ENCODE data around the gene SERINC2.
"Not testable (repeated sequence)": the region's sequence is repeated elsewhere in the genome, so short reads cannot be mapped to it uniquely, and the experiment has no call there.

SERINC2 gene

GRCh38 chr1:31386576-31387243 lies 26.3 kb upstream of the SERINC2 start:
- DNase-seq: not testable (repeated sequence)

- no peak for DNase-seq
These were observed 25.4 kb upstream of the SERINC2 start for GRCh38 chr1:31387612-31388011.

GRCh38 chr1:31389616-31390015 lies 23.4 kb upstream of the SERINC2 start:
- no peak for DNase-seq

GRCh38 chr1:31390071-31390470 lies 22.9 kb upstream of the SERINC2 start:
- DNase-seq: no peak

GRCh38 chr1:31393463-31393862 lies 19.6 kb upstream of the SERINC2 start:
- DNase-seq: no peak

- DNase-seq: peak; percentile 78
These were observed 18.3 kb upstream of the SERINC2 start for GRCh38 chr1:31394584-31395193.

GRCh38 chr1:31396633-31397351 lies 16.2 kb upstream of the SERINC2 start:
- DNase-seq: no peak

GRCh38 chr1:31397360-31398095 lies 15.5 kb upstream of the SERINC2 start:
- DNase-seq: no peak

GRCh38 chr1:31398246-31398645 lies 14.8 kb upstream of the SERINC2 start:
- DNase-seq: no peak

GRCh38 chr1:31399976-31400375 lies 13.0 kb upstream of the SERINC2 start:
- no peak for DNase-seq

GRCh38 chr1:31400393-31400792 lies 12.6 kb upstream of the SERINC2 start:
- DNase-seq: no peak

- DNase-seq: no peak
These were observed 11.8 kb upstream of the SERINC2 start for GRCh38 chr1:31401241-31401640.

GRCh38 chr1:31405578-31406245 lies 7.3 kb upstream of the SERINC2 start:
- no peak for DNase-seq

GRCh38 chr1:31407029-31407626 lies 5.9 kb upstream of the SERINC2 start:
- DNase-seq: no peak

- DNase-seq: no peak
These were observed 4.2 kb upstream of the SERINC2 start for GRCh38 chr1:31408788-31409318.

GRCh38 chr1:31409946-31410858 lies 2.8 kb upstream of the SERINC2 start:
- DNase-seq: no peak

- no peak for DNase-seq
These were observed 2.1 kb upstream of the SERINC2 start for GRCh38 chr1:31410871-31411270.

GRCh38 chr1:31412205-31412604 lies 808 bp upstream of the SERINC2 start:
- no peak for DNase-seq

- peak; percentile 37 for DNase-seq
These were observed 490 bp downstream of the SERINC2 start for GRCh38 chr1:31413405-31414001.

- DNase-seq: no peak
These were observed 2.0 kb downstream of the SERINC2 start for GRCh38 chr1:31414980-31415370.

- DNase-seq: no peak
These were observed 2.6 kb downstream of the SERINC2 start for GRCh38 chr1:31415658-31416057.

All from NCI-H510A treated with DMSO at 0.1 percent for 48 hours (cell line).